GM23338 (cell line): ENCODE results near the gene HEXB. TPM values are rescaled to one million over a fixed set of nuclear protein-coding genes. Genes with fewer than 3 reads are reported as not detected.

Experiments used
- ATAC-seq: fragments of 200-7000 bp; cut with Tn5 transposase; 3 replicates; pipeline ENCODE4 v1.9.1; 2020
- DNase-seq: peaks from one replicate; pipeline ENCODE4 v3.0.0-alpha.2; 2015; ENCODE audit warnings: low spot score
- H2AFZ ChIP-seq: fragments of 200-600 bp; sonication (generic); 2 replicates; pipeline ENCODE4 v1.8.0; 2016; ENCODE audit warnings: antibody characterized with exemption, mild to moderate bottlenecking, moderate library complexity
- H3F3A ChIP-seq: fragments of 200-600 bp; sonication (generic); replicated peaks from 2 replicates; pipeline ENCODE4 v1.8.0; 2017; ENCODE audit warnings: antibody characterized with exemption, mixed run types, low read depth
- H3K27ac ChIP-seq: fragments of 200-600 bp; sonication (generic); 2 replicates; pipeline ENCODE4 v1.6.1; 2016; ENCODE audit warnings: low read depth
- H3K27me3 ChIP-seq: fragments of 200-600 bp; sonication (generic); 2 replicates; pipeline ENCODE4 v1.8.0; 2016; ENCODE audit warnings: mild to moderate bottlenecking, mixed run types, moderate library complexity; ENCODE audit not compliant: insufficient read depth
- H3K36me3 ChIP-seq: fragments of 200-600 bp; sonication (generic); 2 replicates; pipeline ENCODE4 v1.8.0; 2016; ENCODE audit warnings: mild to moderate bottlenecking; ENCODE audit not compliant: insufficient read depth
- H3K4me1 ChIP-seq: fragments of 200-600 bp; sonication (generic); 2 replicates; pipeline ENCODE4 v1.8.0; 2016; ENCODE audit warnings: mild to moderate bottlenecking, moderate library complexity; ENCODE audit not compliant: insufficient read depth
- H3K4me2 ChIP-seq: fragments of 200-600 bp; sonication (generic); 2 replicates; pipeline ENCODE4 v1.7.1; 2017; ENCODE audit warnings: mixed run types
- H3K4me3 ChIP-seq: fragments of 200-600 bp; sonication (generic); 2 replicates; pipeline ENCODE4 v1.6.1; 2016; ENCODE audit warnings: mixed run types
- H3K79me2 ChIP-seq: fragments of 200-600 bp; sonication (generic); replicated peaks from 2 replicates; pipeline ENCODE4 v1.8.0; 2017; ENCODE audit warnings: mild to moderate bottlenecking; ENCODE audit not compliant: insufficient read depth
- H3K9me2 ChIP-seq: fragments of 200-600 bp; sonication (generic); 2 replicates; pipeline ENCODE4 v1.8.0; 2017; ENCODE audit not compliant: insufficient read depth
- H4K20me1 ChIP-seq: fragments of 200-600 bp; sonication (generic); replicated peaks from 2 replicates; pipeline ENCODE4 v1.8.0; 2017; ENCODE audit warnings: mild to moderate bottlenecking; ENCODE audit not compliant: insufficient read depth
- H3K27ac Mint-ChIP-seq: 2 replicates; pipeline ENCODE4 v1.8.0; 2020; ENCODE audit warnings: inconsistent platforms, mild to moderate bottlenecking, moderate library complexity, mixed read lengths
- H3K27me3 Mint-ChIP-seq: 3 replicates; pipeline ENCODE4 v1.8.0; 2022; ENCODE audit warnings: low read depth, mild to moderate bottlenecking, moderate library complexity, mixed read lengths, inconsistent platforms; ENCODE audit not compliant: insufficient read depth, poor library complexity
- H3K36me3 Mint-ChIP-seq: 3 replicates; pipeline ENCODE4 v1.8.0; 2021; ENCODE audit warnings: low read depth, mild to moderate bottlenecking, inconsistent platforms, moderate library complexity, mixed read lengths
- H3K4me1 Mint-ChIP-seq: 3 replicates; pipeline ENCODE4 v1.8.0; 2020; ENCODE audit warnings: mild to moderate bottlenecking, inconsistent platforms, mixed read lengths
- H3K4me3 Mint-ChIP-seq: 3 replicates; pipeline ENCODE4 v1.8.0; 2021; ENCODE audit warnings: moderate library complexity, mild to moderate bottlenecking, inconsistent platforms, mixed read lengths
- H3K9me3 Mint-ChIP-seq: 3 replicates; pipeline ENCODE4 v1.8.0; 2020; ENCODE audit warnings: moderate library complexity, mild to moderate bottlenecking, inconsistent platforms, mixed read lengths
- CREB1 ChIP-seq: fragments of 250-450 bp; sonication (Bioruptor Pico); IDR thresholded peaks from 2 replicates; pipeline ENCODE4 v1.5.0; 2020; ENCODE audit warnings: low read depth, mild to moderate bottlenecking, moderate library complexity
- EZH2 ChIP-seq: fragments of 200-600 bp; sonication (generic); IDR thresholded peaks from one replicate; pipeline ENCODE4 v1.8.0; 2017; ENCODE audit warnings: antibody characterized with exemption, mild to moderate bottlenecking, low read depth; ENCODE audit not compliant: unreplicated experiment
- JUNB ChIP-seq: IDR thresholded peaks from one replicate; pipeline ENCODE4 v1.6.1; 2016; ENCODE audit warnings: antibody characterized with exemption; ENCODE audit not compliant: unreplicated experiment
- NANOG ChIP-seq: IDR thresholded peaks from 2 replicates; pipeline ENCODE4 v1.6.1; 2016; ENCODE audit warnings: antibody characterized with exemption, borderline replicate concordance
- REST ChIP-seq: IDR thresholded peaks from one replicate; pipeline ENCODE4 v1.6.1; 2018; ENCODE audit warnings: antibody characterized with exemption; ENCODE audit not compliant: unreplicated experiment
- ZNF114 ChIP-seq: fragments of 250-450 bp; sonication (Bioruptor Pico); IDR thresholded peaks from 2 replicates; pipeline ENCODE4 v1.5.0; 2020; ENCODE audit warnings: mild to moderate bottlenecking, moderate library complexity
- polyA plus RNA-seq: library from polyadenylated mRNA; unstranded; fragments of >200 nt; fragmentation: Nextera tagmentation; extraction: Ambion mirVana; gene quantifications from 2 replicates; pipeline ENCODE4 v1.2.1, GENCODE V29; 2016
- total RNA-seq: library from RNA; depleted of rRNA; stranded (reverse); fragments of >200 nt; shearing (Covaris generic); gene quantifications from 2 replicates; pipeline ENCODE4 v1.2.3, GENCODE V29; 2014
- TF ChIP-seq, protein P1 (sequence below): IDR thresholded peaks from 2 replicates; pipeline ENCODE4 v1.6.1; 2016; ENCODE audit warnings: antibody characterized with exemption

The HEXB gene
- total and polyA plus RNA-seq, 2 experiments from 2014 or later = 49.2 to 70.8 TPM

DNA sequence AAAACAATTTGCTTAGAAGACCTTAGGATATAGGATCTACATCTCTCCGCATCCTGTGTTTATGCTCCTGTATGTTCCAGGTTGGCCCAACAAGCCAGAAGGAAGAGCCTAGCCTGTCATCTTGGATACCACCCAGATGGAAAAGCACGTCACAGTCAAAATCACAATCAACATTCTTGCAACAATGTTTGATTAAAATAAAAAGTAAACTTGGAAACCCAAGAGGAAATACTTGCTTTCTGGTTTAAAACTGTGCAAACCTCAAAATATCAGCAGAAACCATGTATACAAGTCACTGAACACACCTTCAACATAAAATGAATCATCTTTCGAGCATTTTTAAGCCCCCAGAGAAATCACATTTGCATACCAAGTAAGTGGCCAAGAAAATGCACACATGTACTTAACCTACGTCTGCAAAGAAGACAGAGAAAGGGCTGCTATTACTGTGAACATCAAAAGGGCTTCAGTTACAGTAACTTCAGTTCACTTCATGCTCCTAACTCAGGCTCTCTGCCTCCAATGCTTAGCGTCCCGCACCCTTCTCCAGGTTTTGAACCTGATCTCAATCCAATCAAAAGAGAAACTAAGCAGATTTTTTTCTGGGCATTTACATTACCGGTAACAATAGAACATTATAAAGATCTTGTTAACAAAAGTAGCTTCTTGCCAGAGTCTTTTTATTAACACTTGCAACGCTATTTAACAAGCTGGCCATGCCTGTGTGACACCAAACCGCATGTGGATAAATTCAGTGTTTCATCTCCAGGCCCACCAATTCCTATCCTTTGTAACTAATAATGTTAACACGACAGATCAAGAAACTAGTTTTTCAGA lies 45.8 kb upstream of the HEXB start:
- no peaks in the 10 kb centered on the region for H3K9me2 ChIP-seq

More for the DNA sequence above, 45.8 kb upstream of the HEXB start:
- H3K36me3 Mint-ChIP-seq = peaks cover 20% of the 10 kb centered on the region
- H3K4me1 Mint-ChIP-seq = peaks cover 37% of the 10 kb centered on the region
- H3K79me2 ChIP-seq = peaks cover 44% of the 10 kb centered on the region
- peak overlapping the region; percentile 95 for H3K4me3 Mint-ChIP-seq
- H3K27me3 ChIP-seq = peaks cover 43% of the 10 kb centered on the region
- peak overlapping the region; percentile 99 for H3K4me3 ChIP-seq
- 0 out of 2 replicates have a peak, but pooled peaks cover 6% of the 10 kb centered on the region for H3F3A ChIP-seq
- peak overlapping the region; percentile 99 for H3K4me2 ChIP-seq
- H3K9me3 Mint-ChIP-seq = no peaks in the 10 kb centered on the region
- H3K27ac Mint-ChIP-seq = no peak overlapping the region
- peaks cover 28% of the 10 kb centered on the region for H3K4me1 ChIP-seq
- peaks cover 4% of the 10 kb centered on the region; the same call in 1 of the 2 replicates for H3K36me3 ChIP-seq
- peaks cover 14% of the 10 kb centered on the region for H3K27me3 Mint-ChIP-seq
- TF ChIP-seq NANOG (no peak), CREB1 (CRISPR knock-in tag) (no peak), EZH2 (no peak), JUNB (no peak), REST (no peak), ZNF114 (no peak)
- TF ChIP-seq, protein P1, sequence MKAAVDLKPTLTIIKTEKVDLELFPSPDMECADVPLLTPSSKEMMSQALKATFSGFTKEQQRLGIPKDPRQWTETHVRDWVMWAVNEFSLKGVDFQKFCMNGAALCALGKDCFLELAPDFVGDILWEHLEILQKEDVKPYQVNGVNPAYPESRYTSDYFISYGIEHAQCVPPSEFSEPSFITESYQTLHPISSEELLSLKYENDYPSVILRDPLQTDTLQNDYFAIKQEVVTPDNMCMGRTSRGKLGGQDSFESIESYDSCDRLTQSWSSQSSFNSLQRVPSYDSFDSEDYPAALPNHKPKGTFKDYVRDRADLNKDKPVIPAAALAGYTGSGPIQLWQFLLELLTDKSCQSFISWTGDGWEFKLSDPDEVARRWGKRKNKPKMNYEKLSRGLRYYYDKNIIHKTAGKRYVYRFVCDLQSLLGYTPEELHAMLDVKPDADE = no peak
- peaks cover 29% of the 10 kb centered on the region for H4K20me1 ChIP-seq
- H3K27ac ChIP-seq = no peak overlapping the region
- H2AFZ ChIP-seq = peak overlapping the region; percentile 91; the same call in 1 of the 2 replicates
- ATAC-seq = no peak
- DNase-seq = no peak
